ENCODE data around the gene CD6. TPM values are rescaled to one million over a fixed set of nuclear protein-coding genes. Genes with fewer than 3 reads are reported as not detected.
A peak's percentile ranks its signal among the peaks of the same experiment; 100 is the strongest.

Gene CD6
- polyA plus RNA-seq, 1 donor = 1.3 TPM

DNA sequence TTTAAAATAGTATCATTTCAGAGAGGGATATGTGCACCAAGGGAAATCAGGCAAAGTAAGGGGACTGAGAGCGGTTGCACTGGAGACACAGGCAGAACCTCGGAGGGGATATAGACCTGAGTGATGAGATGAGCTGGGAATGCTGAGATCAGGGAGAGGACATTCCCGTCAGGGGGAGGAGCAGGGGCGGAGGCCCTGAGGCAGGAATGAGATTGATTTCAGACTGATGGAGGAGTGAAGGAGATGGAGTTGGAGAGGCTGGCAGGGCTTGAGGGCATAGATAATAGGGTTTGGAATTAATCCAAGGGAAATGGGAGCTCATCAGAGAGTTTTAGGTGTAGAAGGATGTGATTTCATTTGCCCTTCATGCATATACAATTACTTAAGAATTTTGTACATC, 13.2 kb downstream of the CD6 start:
- H3K4me3 ChIP-seq (ENCODE audit: low read length) = no peak overlapping the region
- no peaks in the 10 kb centered on the region for H3K4me1 ChIP-seq (ENCODE audit: control insufficient read depth, insufficient read depth, low read length)
- H3K27me3 ChIP-seq (ENCODE audit: control insufficient read depth, insufficient read depth, low read length) = peaks cover 12% of the 10 kb centered on the region
- H3K27ac ChIP-seq (ENCODE audit: low read length) = no peak overlapping the region
- no peaks in the 10 kb centered on the region for H3K36me3 ChIP-seq (ENCODE audit: control insufficient read depth, insufficient read depth, low read length)
- 92% methylated on average over 2 of the region's 4 CpGs for WGBS (ENCODE audit: insufficient coverage, low lambda C conversion rate)
- DNase-seq = no peak
- H3K9me3 ChIP-seq (ENCODE audit: control insufficient read depth, low read depth, low read length) = no peaks in the 10 kb centered on the region

DNA sequence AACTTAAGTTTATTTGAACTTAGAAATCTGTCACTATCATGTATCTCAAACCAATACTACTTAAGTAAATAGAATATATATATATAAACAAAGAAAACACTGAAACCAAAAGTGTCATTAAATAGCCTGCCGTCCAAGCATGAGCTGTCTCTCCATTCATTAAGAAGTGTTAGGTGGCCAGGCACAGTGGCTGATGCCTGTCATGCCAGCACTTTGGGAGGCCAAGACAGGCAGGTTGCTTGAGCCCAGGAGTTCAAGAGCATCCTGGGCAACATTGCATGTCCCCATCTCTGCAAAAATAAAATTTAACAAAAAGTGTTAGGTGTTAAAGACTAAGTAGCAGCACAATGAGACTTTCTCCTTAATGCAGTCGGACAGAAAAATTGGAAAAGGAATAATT, 14.0 kb downstream of the CD6 start:
- H3K4me3 ChIP-seq (ENCODE audit: low read length) = no peak overlapping the region
- no peaks in the 10 kb centered on the region for H3K9me3 ChIP-seq (ENCODE audit: control insufficient read depth, low read depth, low read length)
- WGBS (ENCODE audit: insufficient coverage, low lambda C conversion rate) = 78% methylated on average over 1 of the region's 2 CpGs
- H3K4me1 ChIP-seq (ENCODE audit: control insufficient read depth, insufficient read depth, low read length) = no peaks in the 10 kb centered on the region
- peaks cover 12% of the 10 kb centered on the region for H3K27me3 ChIP-seq (ENCODE audit: control insufficient read depth, insufficient read depth, low read length)
- no peaks in the 10 kb centered on the region for H3K36me3 ChIP-seq (ENCODE audit: control insufficient read depth, insufficient read depth, low read length)
- H3K27ac ChIP-seq (ENCODE audit: low read length) = no peak overlapping the region
- no peak for DNase-seq

- no peak for DNase-seq
- peaks cover 12% of the 10 kb centered on the region for H3K27me3 ChIP-seq (ENCODE audit: control insufficient read depth, insufficient read depth, low read length)
Measured at GRCh38 chr11:60985991-60986915, 14.8 kb downstream of the CD6 start.

DNA sequence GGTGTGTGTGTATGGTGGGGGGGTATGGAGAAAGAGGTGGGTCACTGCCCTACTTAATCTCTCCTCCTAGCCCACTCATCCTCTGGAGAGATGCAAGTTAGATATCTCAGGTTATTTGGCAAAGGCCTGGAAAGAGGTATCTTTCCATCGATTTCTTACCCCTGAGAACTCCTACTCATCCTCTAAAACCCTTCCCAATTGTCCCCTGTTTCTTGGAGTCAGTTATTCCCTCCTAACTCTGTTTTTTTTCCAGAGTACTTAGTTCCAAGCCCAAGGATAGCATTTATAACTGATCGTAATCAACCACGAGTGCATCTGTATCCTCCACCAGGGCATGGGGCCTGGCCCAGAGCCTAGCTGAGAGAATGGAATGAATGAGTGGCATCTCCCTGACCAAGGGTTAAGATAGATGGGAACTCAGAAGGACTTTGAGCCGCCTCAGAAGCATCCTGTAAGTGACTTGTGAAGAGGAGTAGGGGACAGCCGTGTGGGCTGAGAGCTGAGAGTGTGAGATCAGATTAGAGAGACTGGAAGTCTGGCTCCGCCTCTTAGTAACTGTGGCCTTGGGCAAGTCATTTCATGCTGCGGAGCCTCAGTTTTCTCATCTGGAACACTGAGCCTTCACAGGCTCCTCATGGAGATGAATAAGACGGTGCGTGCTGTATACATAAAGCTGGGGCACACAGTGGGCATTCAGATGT, 16.2 kb downstream of the CD6 start:
- Histone ChIP-seq H3K36me3 (ENCODE audit: control insufficient read depth, insufficient read depth, low read length) (no peaks in the 10 kb centered on the region), H3K9me3 (ENCODE audit: control insufficient read depth, low read depth, low read length) (no peaks in the 10 kb centered on the region), H3K27ac (ENCODE audit: low read length) (no peak overlapping the region), H3K27me3 (ENCODE audit: control insufficient read depth, insufficient read depth, low read length) (peaks cover 12% of the 10 kb centered on the region), H3K4me3 (ENCODE audit: low read length) (no peak overlapping the region), H3K4me1 (ENCODE audit: control insufficient read depth, insufficient read depth, low read length) (no peaks in the 10 kb centered on the region)
- DNase-seq = no peak
- no CpG with 5 or more reads among the region's 9 CpGs for WGBS (ENCODE audit: insufficient coverage, low lambda C conversion rate)

More at GRCh38 chr11:60985991-60986915, 14.8 kb downstream of the CD6 start:
- Histone ChIP-seq H3K9me3 (ENCODE audit: control insufficient read depth, low read depth, low read length) (no peaks in the 10 kb centered on the region), H3K36me3 (ENCODE audit: control insufficient read depth, insufficient read depth, low read length) (no peaks in the 10 kb centered on the region), H3K4me3 (ENCODE audit: low read length) (no peak overlapping the region), H3K4me1 (ENCODE audit: control insufficient read depth, insufficient read depth, low read length) (no peaks in the 10 kb centered on the region), H3K27ac (ENCODE audit: low read length) (no peak overlapping the region)
- 0% methylated on average over 1 of the region's 17 CpGs for WGBS (ENCODE audit: insufficient coverage, low lambda C conversion rate)

GRCh38 chr11:60988658-60989057, 17.2 kb downstream of the CD6 start:
- Histone ChIP-seq H3K36me3 (ENCODE audit: control insufficient read depth, insufficient read depth, low read length) (no peaks in the 10 kb centered on the region), H3K27ac (ENCODE audit: low read length) (no peak overlapping the region), H3K27me3 (ENCODE audit: control insufficient read depth, insufficient read depth, low read length) (peaks cover 16% of the 10 kb centered on the region), H3K9me3 (ENCODE audit: control insufficient read depth, low read depth, low read length) (no peaks in the 10 kb centered on the region), H3K4me3 (ENCODE audit: low read length) (no peak overlapping the region), H3K4me1 (ENCODE audit: control insufficient read depth, insufficient read depth, low read length) (no peaks in the 10 kb centered on the region)
- no peak for DNase-seq
- WGBS (ENCODE audit: insufficient coverage, low lambda C conversion rate) = no CpG with 5 or more reads among the region's 2 CpGs

DNA sequence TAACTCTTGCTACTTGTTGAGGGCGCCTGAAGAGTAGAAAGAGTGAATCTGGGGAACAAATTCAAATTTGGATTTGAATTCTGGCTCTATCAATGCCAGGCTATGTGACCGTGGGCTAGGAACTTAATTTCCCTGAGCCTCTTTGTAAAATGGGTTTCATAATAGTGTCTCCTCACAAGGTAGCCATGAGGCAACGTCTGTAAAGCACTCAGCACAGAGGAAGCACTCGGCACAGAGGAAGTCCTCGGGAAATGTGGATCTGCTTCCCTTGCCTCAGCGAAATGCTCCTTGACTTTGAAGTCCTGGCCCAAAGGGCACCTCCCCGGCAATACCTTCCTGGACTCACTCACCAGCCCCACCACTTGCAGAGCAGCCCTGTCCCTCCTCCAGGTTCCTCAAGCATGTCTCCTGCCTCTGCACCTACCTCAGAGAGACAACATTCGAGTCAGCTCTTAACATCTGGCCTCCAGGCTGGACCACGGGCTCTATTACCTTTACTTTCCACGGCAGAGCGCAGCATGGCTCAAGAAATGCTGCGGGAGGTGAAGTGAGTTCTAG, 17.7 kb downstream of the CD6 start:
- H3K4me3 ChIP-seq (ENCODE audit: low read length) = no peak overlapping the region
- WGBS (ENCODE audit: insufficient coverage, low lambda C conversion rate) = no CpG with 5 or more reads among the region's 12 CpGs
- H3K27ac ChIP-seq (ENCODE audit: low read length) = no peak overlapping the region
- H3K4me1 ChIP-seq (ENCODE audit: control insufficient read depth, insufficient read depth, low read length) = no peaks in the 10 kb centered on the region
- H3K36me3 ChIP-seq (ENCODE audit: control insufficient read depth, insufficient read depth, low read length) = no peaks in the 10 kb centered on the region
- no peaks in the 10 kb centered on the region for H3K9me3 ChIP-seq (ENCODE audit: control insufficient read depth, low read depth, low read length)
- H3K27me3 ChIP-seq (ENCODE audit: control insufficient read depth, insufficient read depth, low read length) = peaks cover 16% of the 10 kb centered on the region
- DNase-seq = no peak

GRCh38 chr11:60991457-60991856, 20.0 kb downstream of the CD6 start:
- WGBS (ENCODE audit: insufficient coverage, low lambda C conversion rate) = no CpG with 5 or more reads among the region's 4 CpGs
- DNase-seq = no peak
- Histone ChIP-seq H3K27me3 (ENCODE audit: control insufficient read depth, insufficient read depth, low read length) (peaks cover 16% of the 10 kb centered on the region), H3K4me1 (ENCODE audit: control insufficient read depth, insufficient read depth, low read length) (peaks cover 11% of the 10 kb centered on the region), H3K9me3 (ENCODE audit: control insufficient read depth, low read depth, low read length) (no peaks in the 10 kb centered on the region), H3K27ac (ENCODE audit: low read length) (no peak overlapping the region), H3K36me3 (ENCODE audit: control insufficient read depth, insufficient read depth, low read length) (no peaks in the 10 kb centered on the region), H3K4me3 (ENCODE audit: low read length) (no peak overlapping the region)

GRCh38 chr11:60992842-60993409, 21.4 kb downstream of the CD6 start:
- H3K27me3 ChIP-seq (ENCODE audit: control insufficient read depth, insufficient read depth, low read length) = peaks cover 16% of the 10 kb centered on the region
- H3K27ac ChIP-seq (ENCODE audit: low read length) = no peak overlapping the region
- WGBS (ENCODE audit: insufficient coverage, low lambda C conversion rate) = no CpG with 5 or more reads among the region's 5 CpGs
- H3K4me3 ChIP-seq (ENCODE audit: low read length) = no peak overlapping the region
- H3K36me3 ChIP-seq (ENCODE audit: control insufficient read depth, insufficient read depth, low read length) = no peaks in the 10 kb centered on the region
- peaks cover 18% of the 10 kb centered on the region for H3K4me1 ChIP-seq (ENCODE audit: control insufficient read depth, insufficient read depth, low read length)
- no peaks in the 10 kb centered on the region for H3K9me3 ChIP-seq (ENCODE audit: control insufficient read depth, low read depth, low read length)
- peak in 1 of 2 donors; percentile 18 for DNase-seq

GRCh38 chr11:60993615-60994014, 22.1 kb downstream of the CD6 start:
- H3K27me3 ChIP-seq (ENCODE audit: control insufficient read depth, insufficient read depth, low read length) = peaks cover 12% of the 10 kb centered on the region
- H3K36me3 ChIP-seq (ENCODE audit: control insufficient read depth, insufficient read depth, low read length) = no peaks in the 10 kb centered on the region
- no peak for DNase-seq
- H3K27ac ChIP-seq (ENCODE audit: low read length) = no peak overlapping the region
- 60% methylated on average over 1 of the region's 7 CpGs for WGBS (ENCODE audit: insufficient coverage, low lambda C conversion rate)
- H3K4me3 ChIP-seq (ENCODE audit: low read length) = no peak overlapping the region
- H3K9me3 ChIP-seq (ENCODE audit: control insufficient read depth, low read depth, low read length) = no peaks in the 10 kb centered on the region
- H3K4me1 ChIP-seq (ENCODE audit: control insufficient read depth, insufficient read depth, low read length) = peaks cover 18% of the 10 kb centered on the region

GRCh38 chr11:60994541-60995080, 23.1 kb downstream of the CD6 start:
- no peaks in the 10 kb centered on the region for H3K36me3 ChIP-seq (ENCODE audit: control insufficient read depth, insufficient read depth, low read length)
- no peak overlapping the region for H3K4me3 ChIP-seq (ENCODE audit: low read length)
- DNase-seq = peak in 1 of 2 donors; percentile 60
- H3K9me3 ChIP-seq (ENCODE audit: control insufficient read depth, low read depth, low read length) = no peaks in the 10 kb centered on the region
- H3K27me3 ChIP-seq (ENCODE audit: control insufficient read depth, insufficient read depth, low read length) = peaks cover 5% of the 10 kb centered on the region
- no peak overlapping the region for H3K27ac ChIP-seq (ENCODE audit: low read length)
- peaks cover 18% of the 10 kb centered on the region for H3K4me1 ChIP-seq (ENCODE audit: control insufficient read depth, insufficient read depth, low read length)
- 100% methylated on average over 1 of the region's 7 CpGs for WGBS (ENCODE audit: insufficient coverage, low lambda C conversion rate)
